ENCODE measurements around the gene CCL14. TPM values are rescaled to one million over a fixed set of nuclear protein-coding genes. Genes with fewer than 3 reads are reported as not detected.

The CCL14 gene
- total and polyA plus RNA-seq, 9 of the 15 experiments (the other 6 are each of a cell fraction or from before 2014, with no cell fraction given) = not detected

- no peak overlapping the region for H3K4me3 ChIP-seq
- TF ChIP-seq ZNF778 (CRISPR knock-in tag; IDR thresholded peaks at IDR 0.05) (no peak), SIN3B (IDR thresholded peaks at IDR 0.05; ENCODE audit: low read depth) (no peak), ZFX (CRISPR knock-in tag; IDR thresholded peaks at IDR 0.05) (no peak), TOE1 (IDR thresholded peaks at IDR 0.05; ENCODE audit: borderline replicate concordance) (no peak), TOE1 (CRISPR knock-in tag; IDR thresholded peaks at IDR 0.05; ENCODE audit: borderline replicate concordance, low read depth) (no peak), SIRT6 (IDR thresholded peaks at IDR 0.05; ENCODE audit: low read depth, low read length) (no peak), HDAC1 (IDR thresholded peaks at IDR 0.05) (no peak), FIP1L1 (IDR thresholded peaks at IDR 0.05; ENCODE audit: low read depth, low read length, poor library complexity, severe bottlenecking) (no peak), BRD4 (IDR thresholded peaks at IDR 0.05) (no peak), MNT (conservative IDR thresholded peaks at IDR 0.05) (no peak), SRSF1 (IDR thresholded peaks at IDR 0.05; ENCODE audit: low read depth, low read length) (no peak)
- TF ChIP-seq, protein P1, sequence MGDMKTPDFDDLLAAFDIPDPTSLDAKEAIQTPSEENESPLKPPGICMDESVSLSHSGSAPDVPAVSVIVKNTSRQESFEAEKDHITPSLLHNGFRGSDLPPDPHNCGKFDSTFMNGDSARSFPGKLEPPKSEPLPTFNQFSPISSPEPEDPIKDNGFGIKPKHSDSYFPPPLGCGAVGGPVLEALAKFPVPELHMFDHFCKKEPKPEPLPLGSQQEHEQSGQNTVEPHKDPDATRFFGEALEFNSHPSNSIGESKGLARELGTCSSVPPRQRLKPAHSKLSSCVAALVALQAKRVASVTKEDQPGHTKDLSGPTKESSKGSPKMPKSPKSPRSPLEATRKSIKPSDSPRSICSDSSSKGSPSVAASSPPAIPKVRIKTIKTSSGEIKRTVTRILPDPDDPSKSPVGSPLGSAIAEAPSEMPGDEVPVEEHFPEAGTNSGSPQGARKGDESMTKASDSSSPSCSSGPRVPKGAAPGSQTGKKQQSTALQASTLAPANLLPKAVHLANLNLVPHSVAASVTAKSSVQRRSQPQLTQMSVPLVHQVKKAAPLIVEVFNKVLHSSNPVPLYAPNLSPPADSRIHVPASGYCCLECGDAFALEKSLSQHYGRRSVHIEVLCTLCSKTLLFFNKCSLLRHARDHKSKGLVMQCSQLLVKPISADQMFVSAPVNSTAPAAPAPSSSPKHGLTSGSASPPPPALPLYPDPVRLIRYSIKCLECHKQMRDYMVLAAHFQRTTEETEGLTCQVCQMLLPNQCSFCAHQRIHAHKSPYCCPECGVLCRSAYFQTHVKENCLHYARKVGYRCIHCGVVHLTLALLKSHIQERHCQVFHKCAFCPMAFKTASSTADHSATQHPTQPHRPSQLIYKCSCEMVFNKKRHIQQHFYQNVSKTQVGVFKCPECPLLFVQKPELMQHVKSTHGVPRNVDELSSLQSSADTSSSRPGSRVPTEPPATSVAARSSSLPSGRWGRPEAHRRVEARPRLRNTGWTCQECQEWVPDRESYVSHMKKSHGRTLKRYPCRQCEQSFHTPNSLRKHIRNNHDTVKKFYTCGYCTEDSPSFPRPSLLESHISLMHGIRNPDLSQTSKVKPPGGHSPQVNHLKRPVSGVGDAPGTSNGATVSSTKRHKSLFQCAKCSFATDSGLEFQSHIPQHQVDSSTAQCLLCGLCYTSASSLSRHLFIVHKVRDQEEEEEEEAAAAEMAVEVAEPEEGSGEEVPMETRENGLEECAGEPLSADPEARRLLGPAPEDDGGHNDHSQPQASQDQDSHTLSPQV (IDR thresholded peaks at IDR 0.05) = no peak
- TF ChIP-seq, protein P2, sequence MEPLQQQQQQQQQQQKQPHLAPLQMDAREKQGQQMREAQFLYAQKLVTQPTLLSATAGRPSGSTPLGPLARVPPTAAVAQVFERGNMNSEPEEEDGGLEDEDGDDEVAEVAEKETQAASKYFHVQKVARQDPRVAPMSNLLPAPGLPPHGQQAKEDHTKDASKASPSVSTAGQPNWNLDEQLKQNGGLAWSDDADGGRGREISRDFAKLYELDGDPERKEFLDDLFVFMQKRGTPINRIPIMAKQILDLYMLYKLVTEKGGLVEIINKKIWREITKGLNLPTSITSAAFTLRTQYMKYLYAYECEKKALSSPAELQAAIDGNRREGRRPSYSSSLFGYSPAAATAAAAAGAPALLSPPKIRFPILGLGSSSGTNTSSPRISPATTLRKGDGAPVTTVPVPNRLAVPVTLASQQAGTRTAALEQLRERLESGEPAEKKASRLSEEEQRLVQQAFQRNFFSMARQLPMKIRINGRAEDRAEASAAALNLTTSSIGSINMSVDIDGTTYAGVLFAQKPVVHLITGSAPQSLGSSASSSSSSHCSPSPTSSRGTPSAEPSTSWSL (CRISPR knock-in tag; IDR thresholded peaks at IDR 0.05; ENCODE audit: borderline replicate concordance) = no peak
Observed at GRCh38 chr17:35972945-35973332, 13.6 kb downstream of the CCL14 start.

More at GRCh38 chr17:35972945-35973332, 13.6 kb downstream of the CCL14 start:
- DNase-seq (ENCODE audit: extremely low read depth in 1 of 4, low spot score in 3 of 4) (no peak), ATAC-seq (no peak), FAIRE-seq (no peak)
- H3K79me2 ChIP-seq (ENCODE audit: control insufficient read depth, insufficient read depth, low read length) = no peaks in the 10 kb centered on the region
- peaks cover 2 to 11% of the 10 kb centered on the region in 2 experiments; a peak in 3 of 5 replicates for H3K27me3 ChIP-seq (ENCODE audit: control insufficient read depth in 2 of 2, insufficient read depth in 2 of 2, low read length in 2 of 2)
- no peaks in the 10 kb centered on the region for H3K9me3 ChIP-seq (replicated peaks; ENCODE audit: control insufficient read depth, insufficient read depth, low read depth, low read length)
- CTCF ChIA-PET (ENCODE audit: low intra/inter-chr PET ratio) = interaction anchor here (1.5 kb wide), 1 partner anchor 176 kb away, joined by 3 read pairs; no protein-coding TSS in a partner anchor
- H2AFZ ChIP-seq (ENCODE audit: low read depth, low read length) = no peak overlapping the region
- H4K20me1 ChIP-seq (replicated peaks; ENCODE audit: control insufficient read depth, insufficient read depth, low read length) = no peaks in the 10 kb centered on the region
- no TSS peak for BruUV-seq (replicated peaks)
- 10% methylated on average over 4 of the region's 4 CpGs for WGBS (ENCODE audit: insufficient coverage, low coverage, missing lambda C conversion rate)
- no peaks in the 10 kb centered on the region for H3K4me1 ChIP-seq (replicated peaks in 1 of 2; ENCODE audit: control insufficient read depth in 2 of 2, insufficient read depth in 2 of 2, low read length in 2 of 2)
- intact Hi-C loops (cut with micrococcal nuclease) = no loop called here
- POLR2A ChIA-PET = interaction anchor here (0.7 to 1.2 kb wide), 3 partner anchors 87 to 482 kb away, joined by 3 to 4 read pairs (median 3); partner anchors contain the start of gene CCL5
- in situ Hi-C loops (cut with MboI) = loop anchor here (5.0 to 25.0 kb wide), 2 partner anchors 164 to 514 kb away; partner anchors contain the start of gene ZNHIT3
- no peaks in the 10 kb centered on the region for H3K9me1 ChIP-seq (ENCODE audit: control insufficient read depth, insufficient read depth, low read length)
- H3K36me3 ChIP-seq (ENCODE audit: control insufficient read depth, insufficient read depth, low read length) = no peaks in the 10 kb centered on the region
- H3K9ac ChIP-seq (ENCODE audit: insufficient read depth in 1 of 2, low read depth in 2 of 2, low read length in 2 of 2) = no peak overlapping the region
- H3K27ac ChIP-seq (ENCODE audit: extremely low read depth, low read depth, low read length) = no peak overlapping the region
- H3K4me2 ChIP-seq (ENCODE audit: insufficient read depth, low read length) = no peak overlapping the region

Data from K562 (cell line).